HEK293 (cell line): ENCODE data around the gene KCNK15.

Experiments used
- CTCF ChIA-PET: fragments of 350-600 bp; formaldehyde crosslinking; extraction: SDS; loops from one replicate; lab custom pipeline; 2021; ENCODE audit warnings: antibody characterized with exemption; lab: Yijun Ruan, JAX
- POLR2A ChIA-PET: fragments of 300-600 bp; formaldehyde crosslinking; extraction: SDS; loops from one replicate; lab custom pipeline; 2020; ENCODE audit warnings: antibody characterized with exemption, inconsistent platforms; lab: Yijun Ruan, JAX
- H3K27ac ChIP-seq: fragments of 200-500 bp; sonication (Bioruptor generic); 2 replicates; pipeline ENCODE4 v1.5.1; 2014; ENCODE audit warnings: low read depth, low read length, control low read depth, inconsistent platforms; ENCODE audit errors: extremely low read depth
- H3K36me3 ChIP-seq, 2 experiments: fragments of 200-500 bp in 1 of 2; sonication (Bioruptor generic) in 1 of 2; 1 replicate in 1 of 2; 2 replicates in 1 of 2; pipeline ENCODE4 v1.5.1; 2014 to 2017; ENCODE audit warnings: inconsistent platforms in 2 of 2, low read length in 2 of 2; ENCODE audit not compliant: control insufficient read depth in 2 of 2, insufficient read depth in 1 of 2
- H3K4me1 ChIP-seq: fragments of 200-500 bp; sonication (Bioruptor generic); 2 replicates; pipeline ENCODE4 v1.5.1; 2014; ENCODE audit warnings: mild to moderate bottlenecking, low read length, inconsistent platforms; ENCODE audit not compliant: control insufficient read depth, insufficient read depth
- H3K4me3 ChIP-seq: 2 replicates; pipeline ENCODE4 v1.5.1; 2011; ENCODE audit warnings: low read depth, mild to moderate bottlenecking, control low read depth, low read length, moderate library complexity
- H3K9me3 ChIP-seq: fragments of 200-500 bp; sonication (Bioruptor generic); 2 replicates; pipeline ENCODE4 v1.5.1; 2014; ENCODE audit warnings: low read depth, low read length, inconsistent platforms; ENCODE audit not compliant: control insufficient read depth, insufficient read depth
- WT1 ChIP-seq: fragments of 450-650 bp; formaldehyde crosslinking; IDR thresholded peaks from 2 replicates; pipeline ENCODE4 v1.5.1; 2016; ENCODE audit warnings: missing biosample characterization, missing genetic modification characterization
- ZBTB17 ChIP-seq: fragments of 450-650 bp; formaldehyde crosslinking; IDR thresholded peaks from 2 replicates; pipeline ENCODE4 v1.5.1; 2016; ENCODE audit warnings: missing biosample characterization, missing genetic modification characterization
- ZEB2 ChIP-seq: fragments of 450-650 bp; formaldehyde crosslinking; IDR thresholded peaks from 2 replicates; pipeline ENCODE4 v1.5.1; 2016; ENCODE audit warnings: missing biosample characterization, missing genetic modification characterization
- ZIC2 ChIP-seq: fragments of 450-650 bp; formaldehyde crosslinking; IDR thresholded peaks from 2 replicates; pipeline ENCODE4 v1.5.1; 2016; ENCODE audit warnings: missing biosample characterization, missing genetic modification characterization
- ZNF24 ChIP-seq: fragments of 450-650 bp; formaldehyde crosslinking; IDR thresholded peaks from 2 replicates; pipeline ENCODE4 v1.5.1; 2016; ENCODE audit warnings: missing biosample characterization, missing genetic modification characterization
- ZNF366 ChIP-seq: fragments of 450-650 bp; formaldehyde crosslinking; conservative IDR thresholded peaks from 2 replicates; pipeline ENCODE4 v1.5.1; 2016; ENCODE audit warnings: missing biosample characterization, missing genetic modification characterization
- ZNF391 ChIP-seq: fragments of 450-650 bp; formaldehyde crosslinking; IDR thresholded peaks from 2 replicates; pipeline ENCODE4 v1.5.1; 2016; ENCODE audit warnings: low read depth, missing biosample characterization, missing genetic modification characterization, borderline replicate concordance
- ZNF560 ChIP-seq: fragments of 450-650 bp; formaldehyde crosslinking; IDR thresholded peaks from 2 replicates; pipeline ENCODE4 v1.5.1; 2017; ENCODE audit warnings: missing biosample characterization, missing genetic modification characterization, borderline replicate concordance
- ZNF621 ChIP-seq: fragments of 450-650 bp; formaldehyde crosslinking; IDR thresholded peaks from 2 replicates; pipeline ENCODE4 v1.5.1; 2017; ENCODE audit warnings: missing biosample characterization, missing genetic modification characterization
- ZNF629 ChIP-seq: fragments of 450-650 bp; formaldehyde crosslinking; IDR thresholded peaks from 2 replicates; pipeline ENCODE4 v1.5.1; 2017; ENCODE audit warnings: missing biosample characterization, missing genetic modification characterization
- ZNF76 ChIP-seq: fragments of 450-650 bp; formaldehyde crosslinking; IDR thresholded peaks from 2 replicates; pipeline ENCODE4; 2016; ENCODE audit warnings: low read depth, missing biosample characterization, missing genetic modification characterization, borderline replicate concordance
- ZNF776 ChIP-seq: fragments of 450-650 bp; formaldehyde crosslinking; IDR thresholded peaks from 2 replicates; pipeline ENCODE4 v1.5.0; 2017; ENCODE audit warnings: missing biosample characterization, missing genetic modification characterization, borderline replicate concordance
- ZNF792 ChIP-seq: fragments of 450-650 bp; formaldehyde crosslinking; IDR thresholded peaks from 2 replicates; pipeline ENCODE4 v1.5.1; 2016; ENCODE audit warnings: missing biosample characterization, missing genetic modification characterization
- ZNF843 ChIP-seq: fragments of 450-650 bp; formaldehyde crosslinking; IDR thresholded peaks from 2 replicates; pipeline ENCODE4 v1.5.1; 2016; ENCODE audit warnings: missing biosample characterization, missing genetic modification characterization
- TF ChIP-seq, protein P1 (sequence below): fragments of 450-650 bp; formaldehyde crosslinking; IDR thresholded peaks from 2 replicates; pipeline ENCODE4 v1.5.1; 2016; ENCODE audit warnings: missing biosample characterization, missing genetic modification characterization
- TF ChIP-seq, protein P2 (sequence below): fragments of 450-650 bp; formaldehyde crosslinking; conservative IDR thresholded peaks from 2 replicates; pipeline ENCODE4 v1.5.1; 2016; ENCODE audit warnings: low read depth, missing biosample characterization, missing genetic modification characterization
- TF ChIP-seq, protein P3 (sequence below): fragments of 450-650 bp; formaldehyde crosslinking; IDR thresholded peaks from 2 replicates; pipeline ENCODE4 v1.5.1; 2016; ENCODE audit warnings: missing biosample characterization, missing genetic modification characterization

KCNK15 gene

DNA sequence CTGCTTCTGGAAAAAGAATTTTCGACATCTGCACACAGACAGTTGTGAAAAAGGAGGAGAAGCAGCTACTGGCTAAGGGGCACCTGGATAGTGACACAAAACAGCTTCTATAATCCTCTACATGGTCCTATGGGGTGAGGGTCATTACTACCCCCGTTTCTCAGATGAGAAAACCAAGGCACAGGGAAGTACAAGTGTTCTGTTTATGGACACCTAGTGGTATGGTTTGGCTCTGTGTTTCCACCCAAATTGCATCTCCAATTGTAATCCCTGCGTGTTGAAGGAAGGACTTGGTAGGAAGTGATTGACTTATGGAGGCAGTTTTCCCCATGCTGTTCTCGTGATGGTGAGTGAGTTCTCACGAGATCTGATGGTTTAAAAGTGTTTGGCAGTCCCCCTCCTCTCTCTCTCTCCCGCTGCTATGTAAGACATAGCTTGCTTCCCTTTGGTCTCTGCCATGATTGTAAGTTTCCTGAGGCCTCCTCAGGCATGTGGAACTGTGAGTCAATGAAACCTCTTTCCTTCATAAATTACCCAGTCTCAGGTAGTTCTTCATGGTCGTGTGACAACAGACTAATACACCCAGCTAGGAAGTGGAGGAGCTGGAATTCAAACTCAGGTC, 2.5 kb upstream of the KCNK15 start:
- peaks cover 4% of the 10 kb centered on the region; the same call in 1 of the 2 replicates for H3K4me1 ChIP-seq
- no peaks in the 10 kb centered on the region for H3K36me3 ChIP-seq
- no peak overlapping the region for H3K27ac ChIP-seq
- ChIA-PET POLR2A (no interaction called here), CTCF (interaction anchor here (0.7 to 2.1 kb wide), 6 partner anchors 10 to 1021 kb away, joined by 3 to 7 read pairs (median 3); no protein-coding TSS in a partner anchor)
- H3K9me3 ChIP-seq = no peaks in the 10 kb centered on the region
- H3K4me3 ChIP-seq = no peak overlapping the region
- TF ChIP-seq, protein P1, sequence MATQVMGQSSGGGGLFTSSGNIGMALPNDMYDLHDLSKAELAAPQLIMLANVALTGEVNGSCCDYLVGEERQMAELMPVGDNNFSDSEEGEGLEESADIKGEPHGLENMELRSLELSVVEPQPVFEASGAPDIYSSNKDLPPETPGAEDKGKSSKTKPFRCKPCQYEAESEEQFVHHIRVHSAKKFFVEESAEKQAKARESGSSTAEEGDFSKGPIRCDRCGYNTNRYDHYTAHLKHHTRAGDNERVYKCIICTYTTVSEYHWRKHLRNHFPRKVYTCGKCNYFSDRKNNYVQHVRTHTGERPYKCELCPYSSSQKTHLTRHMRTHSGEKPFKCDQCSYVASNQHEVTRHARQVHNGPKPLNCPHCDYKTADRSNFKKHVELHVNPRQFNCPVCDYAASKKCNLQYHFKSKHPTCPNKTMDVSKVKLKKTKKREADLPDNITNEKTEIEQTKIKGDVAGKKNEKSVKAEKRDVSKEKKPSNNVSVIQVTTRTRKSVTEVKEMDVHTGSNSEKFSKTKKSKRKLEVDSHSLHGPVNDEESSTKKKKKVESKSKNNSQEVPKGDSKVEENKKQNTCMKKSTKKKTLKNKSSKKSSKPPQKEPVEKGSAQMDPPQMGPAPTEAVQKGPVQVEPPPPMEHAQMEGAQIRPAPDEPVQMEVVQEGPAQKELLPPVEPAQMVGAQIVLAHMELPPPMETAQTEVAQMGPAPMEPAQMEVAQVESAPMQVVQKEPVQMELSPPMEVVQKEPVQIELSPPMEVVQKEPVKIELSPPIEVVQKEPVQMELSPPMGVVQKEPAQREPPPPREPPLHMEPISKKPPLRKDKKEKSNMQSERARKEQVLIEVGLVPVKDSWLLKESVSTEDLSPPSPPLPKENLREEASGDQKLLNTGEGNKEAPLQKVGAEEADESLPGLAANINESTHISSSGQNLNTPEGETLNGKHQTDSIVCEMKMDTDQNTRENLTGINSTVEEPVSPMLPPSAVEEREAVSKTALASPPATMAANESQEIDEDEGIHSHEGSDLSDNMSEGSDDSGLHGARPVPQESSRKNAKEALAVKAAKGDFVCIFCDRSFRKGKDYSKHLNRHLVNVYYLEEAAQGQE (tag by site-specific recombination) = no peak
- TF ChIP-seq ZNF621 (tag by site-specific recombination) = no peak
- no peak for TF ChIP-seq ZNF843
- no peak for TF ChIP-seq ZBTB17 (tag by site-specific recombination)

DNA sequence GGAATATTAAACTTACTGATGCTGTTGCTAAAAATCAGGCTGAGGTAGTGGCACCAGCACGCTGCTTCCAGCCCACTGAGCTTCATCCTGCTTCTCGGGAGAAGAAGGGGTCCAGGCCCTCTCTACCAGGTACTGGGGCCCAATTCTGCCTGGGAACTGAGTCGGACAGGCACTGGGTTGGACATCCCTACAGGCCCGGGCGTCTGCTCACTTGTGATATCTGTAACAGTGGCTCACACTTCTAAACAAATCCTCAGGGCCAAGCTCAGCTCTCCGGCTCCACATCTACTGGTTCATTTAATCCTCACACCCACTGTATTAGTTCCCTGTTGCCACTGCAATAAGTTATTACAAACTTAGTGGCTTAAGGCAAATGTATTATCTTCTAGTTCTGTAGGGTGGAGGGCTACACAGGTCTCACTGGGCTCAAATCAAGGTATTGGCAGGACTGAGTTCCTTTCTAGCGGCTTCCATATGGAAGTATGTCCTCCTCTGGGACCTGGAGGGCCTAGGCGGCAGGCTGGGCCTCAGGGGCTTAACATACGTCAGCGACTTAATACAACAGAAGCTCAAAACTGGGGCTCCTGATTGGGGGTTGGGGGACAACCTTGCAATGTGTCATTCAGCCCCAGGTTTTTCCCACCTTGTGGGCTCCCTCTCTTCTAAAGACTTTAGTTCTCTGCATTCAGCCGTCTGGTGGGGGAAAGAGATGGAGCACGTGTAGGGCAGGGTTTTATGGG, 1.6 kb upstream of the KCNK15 start:
- Histone ChIP-seq H3K27ac (no peak overlapping the region), H3K4me1 (peaks cover 4% of the 10 kb centered on the region; the same call in 1 of the 2 replicates), H3K36me3 (no peaks in the 10 kb centered on the region), H3K4me3 (no peak overlapping the region), H3K9me3 (no peaks in the 10 kb centered on the region)
- ChIA-PET POLR2A (no interaction called here), CTCF (interaction anchor here (0.7 to 2.1 kb wide), 4 partner anchors 11 to 1020 kb away, joined by 3 to 6 read pairs (median 3); no protein-coding TSS in a partner anchor)
- TF ChIP-seq ZNF391 (tag by site-specific recombination) (no peak), ZNF776 (no peak), ZEB2 (tag by site-specific recombination) (no peak), ZNF560 (tag by site-specific recombination) (no peak), ZNF792 (tag by site-specific recombination) (no peak)
- TF ChIP-seq, protein P2, sequence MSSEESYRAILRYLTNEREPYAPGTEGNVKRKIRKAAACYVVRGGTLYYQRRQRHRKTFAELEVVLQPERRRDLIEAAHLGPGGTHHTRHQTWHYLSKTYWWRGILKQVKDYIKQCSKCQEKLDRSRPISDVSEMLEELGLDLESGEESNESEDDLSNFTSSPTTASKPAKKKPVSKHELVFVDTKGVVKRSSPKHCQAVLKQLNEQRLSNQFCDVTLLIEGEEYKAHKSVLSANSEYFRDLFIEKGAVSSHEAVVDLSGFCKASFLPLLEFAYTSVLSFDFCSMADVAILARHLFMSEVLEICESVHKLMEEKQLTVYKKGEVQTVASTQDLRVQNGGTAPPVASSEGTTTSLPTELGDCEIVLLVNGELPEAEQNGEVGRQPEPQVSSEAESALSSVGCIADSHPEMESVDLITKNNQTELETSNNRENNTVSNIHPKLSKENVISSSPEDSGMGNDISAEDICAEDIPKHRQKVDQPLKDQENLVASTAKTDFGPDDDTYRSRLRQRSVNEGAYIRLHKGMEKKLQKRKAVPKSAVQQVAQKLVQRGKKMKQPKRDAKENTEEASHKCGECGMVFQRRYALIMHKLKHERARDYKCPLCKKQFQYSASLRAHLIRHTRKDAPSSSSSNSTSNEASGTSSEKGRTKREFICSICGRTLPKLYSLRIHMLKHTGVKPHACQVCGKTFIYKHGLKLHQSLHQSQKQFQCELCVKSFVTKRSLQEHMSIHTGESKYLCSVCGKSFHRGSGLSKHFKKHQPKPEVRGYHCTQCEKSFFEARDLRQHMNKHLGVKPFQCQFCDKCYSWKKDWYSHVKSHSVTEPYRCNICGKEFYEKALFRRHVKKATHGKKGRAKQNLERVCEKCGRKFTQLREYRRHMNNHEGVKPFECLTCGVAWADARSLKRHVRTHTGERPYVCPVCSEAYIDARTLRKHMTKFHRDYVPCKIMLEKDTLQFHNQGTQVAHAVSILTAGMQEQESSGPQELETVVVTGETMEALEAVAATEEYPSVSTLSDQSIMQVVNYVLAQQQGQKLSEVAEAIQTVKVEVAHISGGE = no peak
- TF ChIP-seq, protein P3, sequence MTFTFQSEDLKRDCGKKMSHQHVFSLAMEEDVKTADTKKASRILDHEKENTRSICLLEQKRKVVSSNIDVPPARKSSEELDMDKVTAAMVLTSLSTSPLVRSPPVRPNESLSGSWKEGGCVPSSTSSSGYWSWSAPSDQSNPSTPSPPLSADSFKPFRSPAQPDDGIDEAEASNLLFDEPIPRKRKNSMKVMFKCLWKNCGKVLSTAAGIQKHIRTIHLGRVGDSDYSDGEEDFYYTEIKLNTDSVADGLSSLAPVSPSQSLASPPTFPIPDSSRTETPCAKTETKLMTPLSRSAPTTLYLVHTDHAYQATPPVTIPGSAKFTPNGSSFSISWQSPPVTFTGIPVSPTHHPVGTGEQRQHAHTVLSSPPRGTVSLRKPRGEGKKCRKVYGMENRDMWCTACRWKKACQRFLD = no peak

DNA sequence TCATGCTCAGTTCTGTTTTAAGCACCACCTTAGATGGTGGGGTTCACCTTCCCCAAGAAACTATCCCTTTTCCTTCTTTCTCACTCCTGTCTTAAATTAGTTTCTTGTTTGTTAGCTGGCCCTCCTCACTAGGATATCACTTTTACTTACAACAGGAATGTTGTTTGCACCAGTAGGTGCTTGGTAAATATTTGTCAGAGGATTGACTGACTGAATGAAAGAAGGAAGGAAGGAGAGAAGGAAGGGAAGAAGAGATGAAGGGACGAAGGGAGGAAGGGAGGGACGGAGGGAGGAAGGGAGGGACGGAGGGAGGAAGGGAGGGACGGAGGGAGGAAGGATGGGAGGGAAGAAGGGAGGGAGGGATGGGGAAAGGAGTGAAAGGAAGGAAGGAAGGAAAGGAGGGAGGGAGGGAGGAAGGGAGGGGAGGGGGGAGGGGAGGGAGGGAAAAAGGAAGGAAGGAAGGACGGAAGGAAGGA, 505 bp upstream of the KCNK15 start:
- CTCF ChIA-PET = interaction anchor here (2.1 to 2.9 kb wide), 2 partner anchors 12 to 61 kb away, joined by 6 to 26 read pairs; no protein-coding TSS in a partner anchor
- H3K36me3 ChIP-seq = no peaks in the 10 kb centered on the region
- H3K4me3 ChIP-seq = no peak overlapping the region
- TF ChIP-seq WT1 = peak; percentile 60
- no peak for TF ChIP-seq ZNF76 (tag by site-specific recombination)
- TF ChIP-seq ZNF24 = no peak
- TF ChIP-seq ZNF629 (tag by site-specific recombination) = no peak
- peak; percentile 78 for TF ChIP-seq ZNF366 (tag by site-specific recombination)
- TF ChIP-seq ZIC2 (tag by site-specific recombination) = no peak
- TF ChIP-seq, all 188 proteins: peak for 2
- Histone ChIP-seq H3K27ac (no peak overlapping the region), H3K9me3 (no peaks in the 10 kb centered on the region), H3K4me1 (peaks cover 4% of the 10 kb centered on the region; the same call in 1 of the 2 replicates)
- POLR2A ChIA-PET = no interaction called here
